ENCODE data around the gene TCOF1.

Gene TCOF1

GRCh38 chr5:150406103-150406722, 48.7 kb downstream of the TCOF1 start:
- no peak for TF ChIP-seq ZFX (IDR thresholded peaks at IDR 0.05; ENCODE audit: borderline replicate concordance)
- H3K27ac ChIP-seq, result no peak overlapping the region

DNA sequence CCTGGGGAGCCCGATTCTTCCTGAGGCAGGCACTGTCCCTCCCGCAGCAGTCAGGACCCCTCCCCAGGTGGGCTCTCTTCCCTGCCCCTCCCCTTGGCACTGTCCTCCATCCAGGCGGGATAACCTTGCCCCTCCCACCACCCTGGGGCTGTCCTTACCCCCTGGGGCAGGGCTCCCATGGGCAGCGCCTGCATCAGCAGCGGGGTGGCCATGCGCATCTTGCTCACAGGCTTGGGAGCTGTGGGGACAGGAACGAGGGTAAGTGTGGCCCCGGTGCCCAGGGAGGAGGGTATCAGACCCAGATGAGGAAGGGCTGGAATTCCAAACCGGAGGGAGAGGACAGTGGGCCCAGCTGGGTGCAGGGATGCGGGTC, 49.2 kb downstream of the TCOF1 start:
- TF ChIP-seq, protein P1, sequence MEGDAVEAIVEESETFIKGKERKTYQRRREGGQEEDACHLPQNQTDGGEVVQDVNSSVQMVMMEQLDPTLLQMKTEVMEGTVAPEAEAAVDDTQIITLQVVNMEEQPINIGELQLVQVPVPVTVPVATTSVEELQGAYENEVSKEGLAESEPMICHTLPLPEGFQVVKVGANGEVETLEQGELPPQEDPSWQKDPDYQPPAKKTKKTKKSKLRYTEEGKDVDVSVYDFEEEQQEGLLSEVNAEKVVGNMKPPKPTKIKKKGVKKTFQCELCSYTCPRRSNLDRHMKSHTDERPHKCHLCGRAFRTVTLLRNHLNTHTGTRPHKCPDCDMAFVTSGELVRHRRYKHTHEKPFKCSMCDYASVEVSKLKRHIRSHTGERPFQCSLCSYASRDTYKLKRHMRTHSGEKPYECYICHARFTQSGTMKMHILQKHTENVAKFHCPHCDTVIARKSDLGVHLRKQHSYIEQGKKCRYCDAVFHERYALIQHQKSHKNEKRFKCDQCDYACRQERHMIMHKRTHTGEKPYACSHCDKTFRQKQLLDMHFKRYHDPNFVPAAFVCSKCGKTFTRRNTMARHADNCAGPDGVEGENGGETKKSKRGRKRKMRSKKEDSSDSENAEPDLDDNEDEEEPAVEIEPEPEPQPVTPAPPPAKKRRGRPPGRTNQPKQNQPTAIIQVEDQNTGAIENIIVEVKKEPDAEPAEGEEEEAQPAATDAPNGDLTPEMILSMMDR (IDR thresholded peaks at IDR 0.05), result no peak
- no peak for TF ChIP-seq ZFX (IDR thresholded peaks at IDR 0.05; ENCODE audit: borderline replicate concordance)
- H3K27ac ChIP-seq, result no peak overlapping the region

DNA sequence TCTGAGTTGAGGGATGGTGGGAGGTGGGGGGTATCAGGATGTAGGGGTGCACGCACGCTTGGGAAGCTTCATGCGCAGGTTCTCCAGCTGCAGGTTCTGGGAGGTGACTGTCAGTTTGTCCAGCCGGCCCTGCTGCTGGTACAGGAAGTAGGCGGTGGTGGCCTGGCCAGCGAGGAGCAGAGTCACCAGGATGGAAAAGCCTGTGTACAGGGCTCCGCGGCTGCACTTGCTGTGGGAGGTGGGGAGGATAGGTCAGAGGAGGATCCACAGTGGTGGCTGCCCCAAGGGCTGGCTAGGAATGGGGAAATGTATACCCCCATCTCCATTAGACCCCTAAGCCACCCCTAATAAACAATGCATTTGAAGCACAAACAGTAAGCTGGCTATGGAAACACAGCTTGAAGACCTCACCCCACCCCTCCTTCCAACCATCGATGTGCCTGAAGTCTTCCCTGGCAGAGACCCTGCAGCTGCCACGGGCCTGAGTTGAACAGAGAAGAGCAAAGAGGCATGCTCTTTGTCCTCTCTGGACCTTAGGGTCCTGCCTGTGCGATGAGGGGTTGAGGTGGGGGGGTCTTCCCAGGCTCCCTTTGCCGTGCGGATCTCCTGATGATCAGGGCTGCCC, 49.7 kb downstream of the TCOF1 start:
- no peak overlapping the region for H3K27ac ChIP-seq
- TF ChIP-seq ZFX (IDR thresholded peaks at IDR 0.05; ENCODE audit: borderline replicate concordance), result no peak
- TF ChIP-seq, protein P1 (IDR thresholded peaks at IDR 0.05), result no peak

DNA sequence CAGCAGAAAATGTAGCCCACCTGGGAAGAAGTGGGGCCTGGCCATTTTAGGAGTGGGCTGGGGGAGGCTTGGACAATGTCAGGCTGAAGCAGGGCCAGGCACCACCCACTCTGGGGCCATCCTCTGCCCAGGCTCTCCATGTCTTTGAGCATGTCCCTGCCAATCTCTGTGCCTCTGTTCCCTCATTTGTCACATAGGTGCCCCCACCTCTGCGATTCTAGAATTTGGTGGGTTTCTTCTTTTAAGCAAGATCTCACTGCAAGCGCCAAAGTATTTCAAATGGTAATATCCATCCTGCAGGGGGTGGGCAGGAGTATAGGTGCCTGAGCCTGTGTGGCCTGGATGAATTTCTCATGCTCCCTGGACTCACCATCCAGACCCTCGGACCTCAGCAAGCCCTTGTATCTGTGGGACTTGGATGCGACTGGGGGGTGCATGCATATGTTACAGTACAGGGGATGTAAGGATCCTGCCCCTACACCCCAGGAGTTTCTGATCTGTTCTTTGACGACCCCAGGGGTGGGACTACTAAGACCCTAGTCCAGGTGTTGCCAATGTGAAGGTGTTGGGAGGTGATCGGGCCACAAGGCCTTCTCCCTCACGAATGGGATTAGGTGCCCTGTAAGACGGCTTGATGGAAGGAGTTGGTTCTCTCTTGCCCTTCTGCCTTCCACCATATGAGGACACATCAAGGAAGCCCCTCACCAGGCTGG, 50.9 kb downstream of the TCOF1 start:
- H3K27ac ChIP-seq, result no peak overlapping the region
- TF ChIP-seq, protein P1 (IDR thresholded peaks at IDR 0.05), result no peak
- no peak for TF ChIP-seq ZFX (IDR thresholded peaks at IDR 0.05; ENCODE audit: borderline replicate concordance)

DNA sequence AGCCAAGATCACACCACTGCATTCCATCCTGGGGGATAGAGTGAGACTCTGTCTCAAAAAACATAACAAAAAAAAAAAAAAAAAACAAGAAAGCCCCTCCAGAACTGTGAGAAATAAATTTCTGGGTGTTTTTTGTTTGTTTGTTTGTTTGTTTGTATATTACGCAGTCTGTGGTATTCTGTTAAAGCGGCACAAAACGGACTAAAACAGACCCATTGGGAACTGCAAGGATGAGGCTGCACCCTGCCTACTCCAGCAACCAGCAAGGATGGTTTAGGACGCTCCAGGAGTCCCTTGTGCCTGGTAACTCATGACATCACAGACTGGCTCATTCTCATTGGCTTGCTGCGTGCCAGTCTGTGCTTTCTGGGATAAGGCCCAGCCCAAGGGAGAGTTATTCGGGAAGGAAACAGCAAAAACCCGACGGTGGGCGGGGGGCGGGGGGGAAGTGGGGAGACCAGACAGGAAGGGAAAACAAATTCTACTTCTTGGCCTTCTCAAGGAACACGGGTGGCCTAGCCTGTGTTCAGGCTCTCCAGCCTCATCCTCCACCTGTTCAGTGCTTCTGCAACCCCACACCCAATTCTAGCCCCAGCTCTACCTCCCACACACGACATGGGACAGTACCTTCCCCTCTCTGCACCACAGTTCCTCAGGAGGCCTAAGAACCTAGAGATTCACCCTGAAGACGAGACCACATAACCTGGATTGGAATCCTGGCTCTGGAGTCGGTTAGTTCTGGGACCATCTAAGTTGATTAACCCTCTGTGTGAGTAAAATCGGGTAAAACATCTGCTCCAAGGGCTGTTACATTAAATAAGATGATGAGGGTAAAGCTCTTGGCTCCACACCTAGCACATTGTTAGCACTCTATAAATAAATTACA, 52.4 kb downstream of the TCOF1 start:
- no peak overlapping the region for H3K27ac ChIP-seq
- TF ChIP-seq, protein P1 (IDR thresholded peaks at IDR 0.05), result no peak

- H3K27ac ChIP-seq, result no peak overlapping the region
- TF ChIP-seq, protein P1 (IDR thresholded peaks at IDR 0.05), result no peak
- no peak for TF ChIP-seq ZFX (IDR thresholded peaks at IDR 0.05; ENCODE audit: borderline replicate concordance)
Observed at GRCh38 chr5:150410524-150411244, 53.2 kb downstream of the TCOF1 start.
